Measurements from ENCODE around the gene HOXB1. TPM values are rescaled to one million over a fixed set of nuclear protein-coding genes. Genes with fewer than 3 reads are reported as not detected.

HOXB1 gene
- total RNA-seq, 1 donor from 2014 or later = not detected

DNA sequence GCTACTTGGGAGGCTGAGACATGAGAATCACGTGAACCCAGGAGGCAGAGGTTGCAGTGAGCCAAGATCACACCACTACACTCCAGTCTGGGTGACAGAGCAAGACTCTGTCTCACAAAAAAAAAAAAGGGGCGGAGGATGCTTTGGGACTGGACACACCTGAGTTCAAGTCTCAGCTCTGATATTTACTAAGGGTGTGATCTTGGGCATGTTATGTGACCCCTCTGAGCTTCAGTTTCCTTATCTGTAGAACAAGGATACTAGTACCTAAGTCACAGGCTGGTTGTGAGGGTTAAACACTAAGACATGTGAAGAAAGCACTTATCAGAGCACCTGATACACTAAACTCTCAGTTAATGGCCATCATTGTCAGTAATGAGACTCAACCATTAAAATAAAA is 25.9 kb downstream of the HOXB1 start:
- H3K9me3 Mint-ChIP-seq (ENCODE audit: unreplicated experiment) = no peaks in the 10 kb centered on the region
- no peaks in the 10 kb centered on the region for H3K4me1 Mint-ChIP-seq (ENCODE audit: unreplicated experiment)
- H3K4me3 Mint-ChIP-seq (ENCODE audit: unreplicated experiment) = no peak overlapping the region
- no peaks in the 10 kb centered on the region for H3K36me3 Mint-ChIP-seq (ENCODE audit: low read depth, unreplicated experiment)
- peaks cover 2% of the 10 kb centered on the region for H3K27me3 Mint-ChIP-seq (ENCODE audit: unreplicated experiment)
- TF ChIP-seq CTCF (IDR thresholded peaks at IDR 0.05; ENCODE audit: unreplicated experiment) = no peak
- H3K27ac Mint-ChIP-seq (ENCODE audit: unreplicated experiment) = no peak overlapping the region
- no peak for DNase-seq (ENCODE audit: low spot score)

DNA sequence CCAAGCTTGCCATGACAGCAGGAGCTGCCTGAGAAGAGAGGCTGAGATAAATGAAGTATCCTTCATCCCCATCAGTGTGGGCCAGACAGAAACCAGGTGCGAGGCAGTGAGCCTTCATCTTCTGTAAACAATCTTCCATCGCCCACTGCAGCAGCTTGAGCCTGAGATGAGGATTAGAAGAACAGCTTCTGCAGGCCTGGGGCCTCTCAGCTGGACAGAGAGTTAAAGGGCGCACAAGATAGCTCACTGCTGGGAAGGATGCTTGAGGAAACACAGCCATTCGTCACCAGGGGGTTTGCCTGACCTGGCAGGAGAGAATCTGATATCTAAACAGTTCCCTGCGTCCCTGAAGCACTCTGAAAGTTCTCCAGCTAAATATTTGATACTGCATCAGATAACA is 27.1 kb downstream of the HOXB1 start:
- H3K4me1 Mint-ChIP-seq (ENCODE audit: unreplicated experiment) = no peaks in the 10 kb centered on the region
- H3K9me3 Mint-ChIP-seq (ENCODE audit: unreplicated experiment) = no peaks in the 10 kb centered on the region
- no peak overlapping the region for H3K4me3 Mint-ChIP-seq (ENCODE audit: unreplicated experiment)
- H3K27ac Mint-ChIP-seq (ENCODE audit: unreplicated experiment) = no peak overlapping the region
- no peak for TF ChIP-seq CTCF (IDR thresholded peaks at IDR 0.05; ENCODE audit: unreplicated experiment)
- H3K27me3 Mint-ChIP-seq (ENCODE audit: unreplicated experiment) = peaks cover 2% of the 10 kb centered on the region
- no peaks in the 10 kb centered on the region for H3K36me3 Mint-ChIP-seq (ENCODE audit: low read depth, unreplicated experiment)
- no peak for DNase-seq (ENCODE audit: low spot score)

DNA sequence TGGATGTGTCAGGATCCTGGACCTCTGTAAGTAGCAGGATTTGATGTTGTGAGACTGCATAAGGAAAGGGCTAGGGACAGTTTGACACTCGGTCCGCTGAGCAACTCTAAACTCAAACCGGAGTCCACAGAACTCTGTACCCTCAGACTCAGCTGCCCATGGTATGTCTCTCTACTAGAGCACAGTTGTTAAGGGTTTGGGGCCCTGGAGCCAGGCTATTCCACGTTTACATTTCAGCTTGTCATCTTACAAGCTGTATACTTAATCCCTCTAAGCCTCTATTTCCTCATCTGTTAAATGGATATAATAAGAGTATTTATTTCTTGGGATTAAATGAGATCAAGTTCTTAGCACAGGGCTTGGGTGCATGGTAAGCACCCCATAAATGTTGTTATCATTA is 27.9 kb downstream of the HOXB1 start:
- H3K27me3 Mint-ChIP-seq (ENCODE audit: unreplicated experiment) = peaks cover 4% of the 10 kb centered on the region
- no peak overlapping the region for H3K27ac Mint-ChIP-seq (ENCODE audit: unreplicated experiment)
- no peak overlapping the region for H3K4me3 Mint-ChIP-seq (ENCODE audit: unreplicated experiment)
- no peak for DNase-seq (ENCODE audit: low spot score)
- no peak for TF ChIP-seq CTCF (IDR thresholded peaks at IDR 0.05; ENCODE audit: unreplicated experiment)
- no peaks in the 10 kb centered on the region for H3K36me3 Mint-ChIP-seq (ENCODE audit: low read depth, unreplicated experiment)
- H3K9me3 Mint-ChIP-seq (ENCODE audit: unreplicated experiment) = no peaks in the 10 kb centered on the region
- peaks cover 7% of the 10 kb centered on the region for H3K4me1 Mint-ChIP-seq (ENCODE audit: unreplicated experiment)

DNA sequence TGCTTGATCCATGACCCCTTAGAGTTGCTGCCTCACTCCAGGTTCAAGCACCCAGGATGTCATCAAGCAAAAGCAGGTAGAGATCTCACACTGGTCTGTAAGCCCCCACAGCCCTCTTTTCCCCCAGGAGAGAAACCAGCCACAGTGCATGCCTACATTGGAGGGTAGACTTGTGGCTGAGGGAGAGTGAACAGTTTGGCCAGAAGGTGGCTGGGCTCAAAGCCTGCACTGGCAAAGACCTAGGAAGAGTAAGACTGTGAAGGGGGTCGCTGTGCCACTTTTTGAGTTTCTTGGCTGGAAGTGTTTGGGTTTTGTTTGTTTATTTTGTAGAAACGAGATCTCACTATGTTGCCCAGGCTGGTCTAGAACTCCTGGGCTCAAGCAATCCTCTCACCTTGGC is 28.5 kb downstream of the HOXB1 start:
- Mint-ChIP-seq H3K27me3 (ENCODE audit: unreplicated experiment) (peaks cover 4% of the 10 kb centered on the region), H3K36me3 (ENCODE audit: low read depth, unreplicated experiment) (no peaks in the 10 kb centered on the region), H3K4me3 (ENCODE audit: unreplicated experiment) (no peak overlapping the region), H3K4me1 (ENCODE audit: unreplicated experiment) (peaks cover 13% of the 10 kb centered on the region), H3K9me3 (ENCODE audit: unreplicated experiment) (no peaks in the 10 kb centered on the region), H3K27ac (ENCODE audit: unreplicated experiment) (no peak overlapping the region)
- no peak for DNase-seq (ENCODE audit: low spot score)
- TF ChIP-seq CTCF (IDR thresholded peaks at IDR 0.05; ENCODE audit: unreplicated experiment) = no peak

- no peak overlapping the region for H3K4me3 Mint-ChIP-seq (ENCODE audit: unreplicated experiment)
- H3K9me3 Mint-ChIP-seq (ENCODE audit: unreplicated experiment) = no peaks in the 10 kb centered on the region
- no peak for DNase-seq (ENCODE audit: low spot score)
- peaks cover 19% of the 10 kb centered on the region for H3K4me1 Mint-ChIP-seq (ENCODE audit: unreplicated experiment)
- peaks cover 4% of the 10 kb centered on the region for H3K27me3 Mint-ChIP-seq (ENCODE audit: unreplicated experiment)
- no peaks in the 10 kb centered on the region for H3K36me3 Mint-ChIP-seq (ENCODE audit: low read depth, unreplicated experiment)
- H3K27ac Mint-ChIP-seq (ENCODE audit: unreplicated experiment) = no peak overlapping the region
- TF ChIP-seq CTCF (IDR thresholded peaks at IDR 0.05; ENCODE audit: unreplicated experiment) = no peak
Observed at GRCh38 chr17:48500435-48501426, 30.1 kb downstream of the HOXB1 start.
